GM12873 (cell line): ENCODE measurements around the gene IQGAP2.

ENCODE experiments used
- CTCF ChIP-seq: IDR thresholded peaks from 2 replicates; pipeline ENCODE4 v1.5.1; 2012; ENCODE audit warnings: low read depth, mild to moderate bottlenecking, moderate library complexity, low read length, control low read depth; ENCODE audit not compliant: insufficient read depth; ENCODE audit errors: missing control alignments

IQGAP2 gene

GRCh38 chr5:76399268-76399667 is 3.8 kb upstream of the IQGAP2 start:
- TF ChIP-seq CTCF, result no peak

GRCh38 chr5:76400466-76400865 is 2.6 kb upstream of the IQGAP2 start:
- TF ChIP-seq CTCF, result no peak

- no peak for TF ChIP-seq CTCF
Measured at GRCh38 chr5:76401801-76402250, 1.3 kb upstream of the IQGAP2 start.

- TF ChIP-seq CTCF, result no peak
Measured at GRCh38 chr5:76402251-76402885, 717 bp upstream of the IQGAP2 start.

- peak; percentile 61 for TF ChIP-seq CTCF
Measured at GRCh38 chr5:76403766-76404222, 709 bp downstream of the IQGAP2 start.

- TF ChIP-seq CTCF, result no peak
Measured at GRCh38 chr5:76404223-76405211, 1.4 kb downstream of the IQGAP2 start.

GRCh38 chr5:76406014-76406413 is 2.9 kb downstream of the IQGAP2 start:
- no peak for TF ChIP-seq CTCF
